GM19351 (cell line): ENCODE data around the gene TGM4.

Source experiments
- ATAC-seq: cut with Tn5 transposase; IDR thresholded peaks from one replicate; pipeline ENCODE4 v1.9.1; 2021; ENCODE audit warnings: mild to moderate bottlenecking, moderate library complexity; ENCODE audit not compliant: unreplicated experiment

The TGM4 gene

GRCh38 chr3:44913868-44914468 lies 39.6 kb downstream of the TGM4 start:
- ATAC-seq, result no peak

- no peak for ATAC-seq
These were observed 40.5 kb downstream of the TGM4 start for GRCh38 chr3:44914936-44915335.

GRCh38 chr3:44915702-44916438 lies 41.5 kb downstream of the TGM4 start:
- ATAC-seq, result no peak

- no peak for ATAC-seq
These were observed 43.7 kb downstream of the TGM4 start for GRCh38 chr3:44918087-44918486.

- no peak for ATAC-seq
These were observed 44.2 kb downstream of the TGM4 start for GRCh38 chr3:44918581-44918980.

- no peak for ATAC-seq
These were observed 45.7 kb downstream of the TGM4 start for GRCh38 chr3:44920081-44920480.

GRCh38 chr3:44923632-44924456 lies 49.4 kb downstream of the TGM4 start:
- no peak for ATAC-seq

GRCh38 chr3:44924457-44925084 lies 50.2 kb downstream of the TGM4 start:
- ATAC-seq, result no peak

GRCh38 chr3:44926172-44926571 lies 51.8 kb downstream of the TGM4 start:
- ATAC-seq, result no peak

- ATAC-seq, result no peak
These were observed 52.5 kb downstream of the TGM4 start for GRCh38 chr3:44926921-44927320.

GRCh38 chr3:44927371-44927770 lies 53.0 kb downstream of the TGM4 start:
- ATAC-seq, result no peak

GRCh38 chr3:44929782-44930181 lies 55.4 kb downstream of the TGM4 start:
- ATAC-seq, result no peak

- no peak for ATAC-seq
These were observed 56.5 kb downstream of the TGM4 start for GRCh38 chr3:44930911-44931310.

- no peak for ATAC-seq
These were observed 57.4 kb downstream of the TGM4 start for GRCh38 chr3:44931791-44932190.

GRCh38 chr3:44932271-44932670 lies 57.9 kb downstream of the TGM4 start:
- ATAC-seq, result no peak

- no peak for ATAC-seq
These were observed 58.9 kb downstream of the TGM4 start for GRCh38 chr3:44932986-44933944.

GRCh38 chr3:44939581-44940036 lies 65.2 kb downstream of the TGM4 start:
- ATAC-seq, result no peak

GRCh38 chr3:44942202-44942921 lies 68.0 kb downstream of the TGM4 start:
- no peak for ATAC-seq

GRCh38 chr3:44948239-44948638 lies 73.8 kb downstream of the TGM4 start:
- no peak for ATAC-seq
